22Rv1 (cell line): ENCODE results near the gene TRIO.

Experiments
- CTCF ChIP-seq: fragments of 450-650 bp; IDR thresholded peaks from 2 replicates; pipeline ENCODE4 v1.5.1; 2017; ENCODE audit warnings: mild to moderate bottlenecking
- ZFX ChIP-seq: fragments of 450-650 bp; IDR thresholded peaks from 2 replicates; pipeline ENCODE4 v1.6.1; 2017; ENCODE audit warnings: antibody characterized with exemption, borderline replicate concordance

- no peak for TF ChIP-seq CTCF
- no peak for TF ChIP-seq ZFX
Observed at GRCh38 chr5:14188778-14189177, 45.6 kb downstream of the TRIO start.
